ENCODE data around the gene LEAP2.
A peak's percentile ranks its signal among the peaks of the same experiment; 100 is the strongest.

Gene LEAP2

GRCh38 chr5:132850066-132850465 lies 23.4 kb upstream of the LEAP2 start:
- Histone ChIP-seq H3K36me3 (ENCODE audit: insufficient read depth, low read length) (no peaks in the 10 kb centered on the region), H3K9me3 (ENCODE audit: insufficient read depth, low read depth, low read length) (no peaks in the 10 kb centered on the region), H3K9ac (ENCODE audit: low read depth, low read length, poor library complexity, severe bottlenecking) (no peak overlapping the region), H3F3A (ENCODE audit: low read depth) (no peaks in the 10 kb centered on the region), H3K4me1 (ENCODE audit: insufficient read depth, low read length, poor library complexity, severe bottlenecking) (peaks cover 6% of the 10 kb centered on the region), H3K4me2 (ENCODE audit: low read depth, low read length, poor library complexity, severe bottlenecking) (no peak overlapping the region), H3K4me3 (ENCODE audit: low read length, poor library complexity, severe bottlenecking) (no peak overlapping the region), H2AFZ (ENCODE audit: low read length) (no peak overlapping the region), H3K9me2 (replicated peaks; ENCODE audit: low read depth, low read length) (no peaks in the 10 kb centered on the region), H3K27me3 (ENCODE audit: insufficient read depth, low read length, poor library complexity, severe bottlenecking) (no peaks in the 10 kb centered on the region), H3K79me2 (ENCODE audit: insufficient read depth, low read length) (no peaks in the 10 kb centered on the region), H4K20me1 (ENCODE audit: insufficient read depth, low read length, poor library complexity, severe bottlenecking) (no peaks in the 10 kb centered on the region)
- no peak for TF ChIP-seq EZH2phosphoT487 (IDR thresholded peaks at IDR 0.05; ENCODE audit: borderline replicate concordance)
- TF ChIP-seq, protein P1, sequence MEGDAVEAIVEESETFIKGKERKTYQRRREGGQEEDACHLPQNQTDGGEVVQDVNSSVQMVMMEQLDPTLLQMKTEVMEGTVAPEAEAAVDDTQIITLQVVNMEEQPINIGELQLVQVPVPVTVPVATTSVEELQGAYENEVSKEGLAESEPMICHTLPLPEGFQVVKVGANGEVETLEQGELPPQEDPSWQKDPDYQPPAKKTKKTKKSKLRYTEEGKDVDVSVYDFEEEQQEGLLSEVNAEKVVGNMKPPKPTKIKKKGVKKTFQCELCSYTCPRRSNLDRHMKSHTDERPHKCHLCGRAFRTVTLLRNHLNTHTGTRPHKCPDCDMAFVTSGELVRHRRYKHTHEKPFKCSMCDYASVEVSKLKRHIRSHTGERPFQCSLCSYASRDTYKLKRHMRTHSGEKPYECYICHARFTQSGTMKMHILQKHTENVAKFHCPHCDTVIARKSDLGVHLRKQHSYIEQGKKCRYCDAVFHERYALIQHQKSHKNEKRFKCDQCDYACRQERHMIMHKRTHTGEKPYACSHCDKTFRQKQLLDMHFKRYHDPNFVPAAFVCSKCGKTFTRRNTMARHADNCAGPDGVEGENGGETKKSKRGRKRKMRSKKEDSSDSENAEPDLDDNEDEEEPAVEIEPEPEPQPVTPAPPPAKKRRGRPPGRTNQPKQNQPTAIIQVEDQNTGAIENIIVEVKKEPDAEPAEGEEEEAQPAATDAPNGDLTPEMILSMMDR (conservative IDR thresholded peaks at IDR 0.05; ENCODE audit: low read length) = no peak

GRCh38 chr5:132853323-132853722 lies 20.1 kb upstream of the LEAP2 start:
- Histone ChIP-seq H2AFZ (ENCODE audit: low read length) (no peak overlapping the region), H3K9ac (ENCODE audit: low read depth, low read length, poor library complexity, severe bottlenecking) (no peak overlapping the region), H3K9me3 (ENCODE audit: insufficient read depth, low read depth, low read length) (no peaks in the 10 kb centered on the region), H3K4me1 (ENCODE audit: insufficient read depth, low read length, poor library complexity, severe bottlenecking) (peaks cover 6% of the 10 kb centered on the region), H3K9me2 (replicated peaks; ENCODE audit: low read depth, low read length) (no peaks in the 10 kb centered on the region), H3K27me3 (ENCODE audit: insufficient read depth, low read length, poor library complexity, severe bottlenecking) (no peaks in the 10 kb centered on the region), H3K4me2 (ENCODE audit: low read depth, low read length, poor library complexity, severe bottlenecking) (peak overlapping the region; percentile 24), H3K4me3 (ENCODE audit: low read length, poor library complexity, severe bottlenecking) (no peak overlapping the region), H3K79me2 (ENCODE audit: insufficient read depth, low read length) (no peaks in the 10 kb centered on the region), H4K20me1 (ENCODE audit: insufficient read depth, low read length, poor library complexity, severe bottlenecking) (no peaks in the 10 kb centered on the region), H3F3A (ENCODE audit: low read depth) (no peaks in the 10 kb centered on the region), H3K36me3 (ENCODE audit: insufficient read depth, low read length) (no peaks in the 10 kb centered on the region)
- TF ChIP-seq EZH2phosphoT487 (IDR thresholded peaks at IDR 0.05; ENCODE audit: borderline replicate concordance) = no peak
- TF ChIP-seq, protein P1 (conservative IDR thresholded peaks at IDR 0.05; ENCODE audit: low read length) = no peak

- Histone ChIP-seq H4K20me1 (ENCODE audit: insufficient read depth, low read length, poor library complexity, severe bottlenecking) (no peaks in the 10 kb centered on the region), H3K4me3 (ENCODE audit: low read length, poor library complexity, severe bottlenecking) (no peak overlapping the region)
Observed at GRCh38 chr5:132853790-132854189, 19.7 kb upstream of the LEAP2 start.

More at GRCh38 chr5:132853790-132854189, 19.7 kb upstream of the LEAP2 start:
- Histone ChIP-seq H3K9ac (ENCODE audit: low read depth, low read length, poor library complexity, severe bottlenecking) (no peak overlapping the region), H3K79me2 (ENCODE audit: insufficient read depth, low read length) (no peaks in the 10 kb centered on the region), H3K4me2 (ENCODE audit: low read depth, low read length, poor library complexity, severe bottlenecking) (peak overlapping the region; percentile 24), H3K36me3 (ENCODE audit: insufficient read depth, low read length) (no peaks in the 10 kb centered on the region), H3K27me3 (ENCODE audit: insufficient read depth, low read length, poor library complexity, severe bottlenecking) (no peaks in the 10 kb centered on the region), H2AFZ (ENCODE audit: low read length) (0 out of 2 replicates have a peak overlapping the region, but pooled peaks have one; percentile 36), H3K9me3 (ENCODE audit: insufficient read depth, low read depth, low read length) (no peaks in the 10 kb centered on the region), H3K4me1 (ENCODE audit: insufficient read depth, low read length, poor library complexity, severe bottlenecking) (peaks cover 6% of the 10 kb centered on the region), H3K9me2 (replicated peaks; ENCODE audit: low read depth, low read length) (no peaks in the 10 kb centered on the region), H3F3A (ENCODE audit: low read depth) (no peaks in the 10 kb centered on the region)
- TF ChIP-seq, protein P1 (conservative IDR thresholded peaks at IDR 0.05; ENCODE audit: low read length) = no peak
- no peak for TF ChIP-seq EZH2phosphoT487 (IDR thresholded peaks at IDR 0.05; ENCODE audit: borderline replicate concordance)

All from Loucy (cell line).